ENCODE results near the gene KISS1. TPM values are rescaled to one million over a fixed set of nuclear protein-coding genes. Genes with fewer than 3 reads are reported as not detected.

KISS1 gene
- total RNA-seq, 2 experiments from 2014 or later, result not detected

GRCh38 chr1:204198348-204199340, 2.4 kb upstream of the KISS1 start:
- H3K9me3 Mint-ChIP-seq, result peaks cover 3% of the 10 kb centered on the region
- no peaks in the 10 kb centered on the region for H3K27me3 Mint-ChIP-seq
- no peak overlapping the region for H3K27ac Mint-ChIP-seq
- ChIA-PET CTCF (interaction anchor here (0.7 to 1.6 kb wide), 5 partner anchors 9 to 36 kb away, joined by 3 to 6 read pairs (median 3); no protein-coding TSS in a partner anchor), POLR2A (no interaction called here)
- no peak overlapping the region for H3K4me3 Mint-ChIP-seq
- H3K36me3 Mint-ChIP-seq (ENCODE audit: low read depth), result no peaks in the 10 kb centered on the region
- H3K4me1 Mint-ChIP-seq, result peaks cover 6% of the 10 kb centered on the region
- DNase-seq, result no peak

- Mint-ChIP-seq H3K9me3 (peaks cover 3% of the 10 kb centered on the region), H3K27ac (no peak overlapping the region), H3K4me3 (no peak overlapping the region), H3K36me3 (ENCODE audit: low read depth) (no peaks in the 10 kb centered on the region), H3K27me3 (peaks cover 6% of the 10 kb centered on the region), H3K4me1 (peaks cover 6% of the 10 kb centered on the region)
- no peak for DNase-seq
- ChIA-PET POLR2A (no interaction called here), CTCF (interaction anchor here (1.6 kb wide), 1 partner anchor 10 kb away, joined by 3 read pairs; no protein-coding TSS in a partner anchor)
These were observed 777 bp upstream of the KISS1 start for GRCh38 chr1:204197068-204197467.

GRCh38 chr1:204194771-204195170, 1.5 kb downstream of the KISS1 start:
- DNase-seq, result no peak
- CTCF ChIA-PET, result no interaction called here
- H3K27me3 Mint-ChIP-seq, result peaks cover 18% of the 10 kb centered on the region
- no peaks in the 10 kb centered on the region for H3K36me3 Mint-ChIP-seq (ENCODE audit: low read depth)
- H3K27ac Mint-ChIP-seq, result no peak overlapping the region
- peaks cover 3% of the 10 kb centered on the region for H3K9me3 Mint-ChIP-seq
- H3K4me3 Mint-ChIP-seq, result no peak overlapping the region
- POLR2A ChIA-PET, result no interaction called here
- peaks cover 9% of the 10 kb centered on the region for H3K4me1 Mint-ChIP-seq

DNA sequence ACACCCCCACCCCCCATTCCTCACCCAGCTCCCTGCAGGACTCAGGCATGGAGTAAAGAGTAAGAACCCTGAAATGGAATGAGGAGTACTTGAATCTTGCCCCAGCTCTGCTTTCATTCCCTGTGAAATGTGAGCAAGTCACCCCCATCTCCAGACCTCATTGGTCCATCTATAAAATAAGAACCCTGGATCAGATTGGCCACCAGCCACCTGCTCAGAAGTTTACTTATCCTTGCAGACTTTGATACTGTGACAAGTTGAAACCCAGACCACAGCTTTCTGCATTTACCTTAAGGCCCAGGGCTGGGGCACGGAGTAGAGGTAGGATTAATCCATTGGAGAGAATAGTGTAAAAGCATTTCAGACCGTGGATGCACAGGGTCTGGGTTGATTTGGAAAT, 2.2 kb downstream of the KISS1 start:
- POLR2A ChIA-PET, result no interaction called here
- Mint-ChIP-seq H3K9me3 (peaks cover 3% of the 10 kb centered on the region), H3K27me3 (peaks cover 25% of the 10 kb centered on the region), H3K27ac (no peak overlapping the region), H3K4me1 (peaks cover 12% of the 10 kb centered on the region), H3K36me3 (ENCODE audit: low read depth) (no peaks in the 10 kb centered on the region), H3K4me3 (no peak overlapping the region)
- DNase-seq, result no peak
- CTCF ChIA-PET, result no interaction called here

DNA sequence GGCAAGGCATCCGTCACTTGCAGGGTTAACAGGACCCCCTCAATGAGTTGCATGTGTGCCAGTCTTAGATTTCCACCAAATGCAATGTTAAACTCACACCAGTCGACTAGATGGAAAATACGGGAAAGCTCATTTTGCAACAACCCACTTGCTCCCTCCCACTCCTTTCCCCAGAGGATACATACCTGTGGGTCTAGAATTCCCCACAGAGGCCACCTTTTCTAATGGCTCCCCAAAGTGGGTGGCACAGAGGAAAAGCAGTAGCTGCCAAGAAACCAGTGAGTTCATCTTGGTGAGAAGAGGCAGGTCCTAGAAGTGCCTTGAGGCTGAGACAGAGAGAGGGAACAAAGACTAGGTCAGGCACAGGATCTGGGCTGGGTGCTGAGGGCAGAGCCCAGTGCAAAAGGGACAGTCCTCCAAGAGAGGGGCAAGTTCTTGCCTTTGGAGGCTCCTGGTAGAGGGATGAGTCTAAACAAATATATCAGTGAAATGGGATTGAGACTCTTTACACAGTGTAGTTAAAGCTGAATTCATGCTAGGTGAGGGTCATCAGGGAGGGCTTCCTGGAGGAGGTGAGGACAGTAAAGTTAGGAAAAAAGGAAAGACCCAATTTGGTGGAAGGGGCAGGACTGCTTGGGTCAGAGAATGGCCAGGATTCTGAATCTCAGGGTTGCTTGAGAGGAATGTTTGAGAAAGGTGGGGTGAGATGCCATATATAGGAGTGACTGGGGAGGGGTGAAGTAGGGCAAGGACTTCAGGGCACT, 3.5 kb downstream of the KISS1 start:
- Mint-ChIP-seq H3K4me3 (no peak overlapping the region), H3K9me3 (peaks cover 3% of the 10 kb centered on the region), H3K27me3 (peaks cover 34% of the 10 kb centered on the region), H3K27ac (no peak overlapping the region), H3K36me3 (ENCODE audit: low read depth) (no peaks in the 10 kb centered on the region), H3K4me1 (peaks cover 12% of the 10 kb centered on the region)
- no peak for DNase-seq
- CTCF ChIA-PET, result interaction anchor here (0.9 kb wide), 1 partner anchor 8 kb away, joined by 3 read pairs; no protein-coding TSS in a partner anchor
- POLR2A ChIA-PET, result no interaction called here

DNA sequence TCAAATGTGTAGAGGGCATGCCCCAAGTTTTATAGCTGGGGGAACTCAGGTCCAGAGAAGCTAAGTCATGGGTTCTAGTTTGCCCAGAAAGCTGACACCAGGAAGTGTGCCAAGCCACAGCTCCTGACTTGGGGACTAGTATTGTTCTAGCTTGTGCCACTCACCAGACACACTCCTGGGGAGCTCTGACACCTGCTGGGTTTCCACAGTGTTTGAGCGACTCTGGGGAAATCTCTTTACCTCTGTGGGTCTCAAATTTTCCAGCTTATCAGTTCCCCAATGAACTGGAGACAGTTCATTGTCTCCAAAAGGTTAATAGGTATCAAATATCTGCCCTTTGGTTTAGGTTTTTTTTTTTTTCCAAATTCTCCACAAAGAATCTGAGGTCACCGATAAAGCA, 4.2 kb downstream of the KISS1 start:
- H3K4me1 Mint-ChIP-seq, result peaks cover 12% of the 10 kb centered on the region
- no peak for DNase-seq
- ChIA-PET CTCF (interaction anchor here (0.6 to 0.9 kb wide), 3 partner anchors 9 to 928 kb away, joined by 3 read pairs; no protein-coding TSS in a partner anchor), POLR2A (no interaction called here)
- H3K4me3 Mint-ChIP-seq, result no peak overlapping the region
- H3K9me3 Mint-ChIP-seq, result peaks cover 3% of the 10 kb centered on the region
- no peaks in the 10 kb centered on the region for H3K36me3 Mint-ChIP-seq (ENCODE audit: low read depth)
- peaks cover 40% of the 10 kb centered on the region for H3K27me3 Mint-ChIP-seq
- H3K27ac Mint-ChIP-seq, result no peak overlapping the region

DNA sequence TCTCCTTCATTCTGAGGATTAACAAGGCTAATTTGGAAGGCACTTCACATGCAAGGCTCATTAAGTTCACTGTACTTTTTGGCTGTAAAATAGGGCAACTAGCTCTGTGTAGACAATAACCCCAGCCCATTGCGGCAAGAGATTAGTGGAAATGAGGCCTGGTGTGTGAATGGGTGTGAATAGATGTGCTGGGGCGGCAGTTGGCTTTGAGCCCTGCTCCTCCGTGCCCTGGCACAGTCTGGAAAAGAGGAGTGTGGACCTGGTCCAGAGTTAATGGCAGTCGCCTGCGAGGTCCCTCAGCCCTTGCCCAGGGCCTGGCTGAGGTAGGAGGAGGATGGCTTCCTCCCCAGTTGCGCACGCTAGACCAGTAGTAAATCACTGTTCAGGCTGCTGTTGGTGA, 4.8 kb downstream of the KISS1 start:
- H3K36me3 Mint-ChIP-seq (ENCODE audit: low read depth), result no peaks in the 10 kb centered on the region
- CTCF ChIA-PET, result interaction anchor here (0.7 to 1.5 kb wide), 4 partner anchors 9 to 927 kb away, joined by 3 to 6 read pairs (median 4); no protein-coding TSS in a partner anchor
- no peak for DNase-seq
- H3K27ac Mint-ChIP-seq, result no peak overlapping the region
- H3K4me3 Mint-ChIP-seq, result no peak overlapping the region
- peaks cover 12% of the 10 kb centered on the region for H3K4me1 Mint-ChIP-seq
- POLR2A ChIA-PET, result no interaction called here
- H3K9me3 Mint-ChIP-seq, result peaks cover 3% of the 10 kb centered on the region
- H3K27me3 Mint-ChIP-seq, result peaks cover 42% of the 10 kb centered on the region

DNA sequence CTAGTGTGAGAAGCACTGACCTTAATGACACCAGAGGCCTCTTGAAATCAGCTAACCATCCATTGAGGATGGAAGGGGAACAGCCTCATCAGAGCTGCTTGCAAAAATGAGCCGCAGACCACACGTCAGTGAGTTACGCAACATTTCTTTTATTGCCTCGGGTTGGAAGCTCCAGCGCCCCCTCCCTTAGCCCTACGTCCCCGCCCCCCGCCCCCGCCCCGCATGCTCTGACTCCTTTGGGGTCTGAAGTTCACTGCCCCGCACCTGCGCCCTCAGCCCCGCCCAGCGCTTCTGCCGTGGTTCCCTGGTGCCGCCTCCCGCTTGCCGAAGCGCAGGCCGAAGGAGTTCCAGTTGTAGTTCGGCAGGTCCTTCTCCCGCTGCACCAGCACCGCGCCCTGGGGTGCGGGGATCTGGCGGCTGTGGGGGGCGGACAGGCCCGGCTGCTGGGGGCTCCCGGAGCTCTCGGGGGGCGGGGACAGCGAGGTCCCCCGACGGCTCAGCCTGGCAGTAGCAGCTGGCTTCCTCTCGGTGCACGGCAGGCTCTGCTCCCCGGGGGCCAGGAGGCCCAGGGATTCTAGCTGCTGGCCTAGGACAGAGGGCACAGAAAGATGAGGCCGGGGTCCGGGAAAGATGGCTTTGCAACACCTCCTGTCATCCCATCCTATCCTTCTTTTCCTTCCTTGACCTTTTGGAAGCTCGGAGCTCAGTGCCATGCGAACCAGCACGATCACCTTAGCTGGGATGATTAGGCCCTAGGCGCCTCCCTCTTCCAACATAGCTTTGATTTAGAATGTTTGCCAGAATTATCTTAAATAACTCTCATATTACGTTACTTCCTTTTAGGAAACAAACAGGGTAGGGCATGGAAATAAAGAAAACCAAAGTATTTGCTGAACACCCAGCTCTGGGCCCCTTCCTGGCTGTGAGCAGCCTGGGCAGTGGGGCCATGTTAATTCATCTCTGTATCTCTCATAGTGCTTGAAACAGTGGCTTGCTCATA, 5.8 kb downstream of the KISS1 start:
- Mint-ChIP-seq H3K9me3 (peaks cover 3% of the 10 kb centered on the region), H3K27ac (no peak overlapping the region), H3K36me3 (ENCODE audit: low read depth) (no peaks in the 10 kb centered on the region), H3K4me3 (no peak overlapping the region), H3K27me3 (peaks cover 42% of the 10 kb centered on the region), H3K4me1 (peaks cover 12% of the 10 kb centered on the region)
- no peak for DNase-seq
- ChIA-PET CTCF (interaction anchor here (0.5 to 1.5 kb wide), 6 partner anchors 10 to 884 kb away, joined by 3 to 6 read pairs (median 3); no protein-coding TSS in a partner anchor), POLR2A (no interaction called here)

DNA sequence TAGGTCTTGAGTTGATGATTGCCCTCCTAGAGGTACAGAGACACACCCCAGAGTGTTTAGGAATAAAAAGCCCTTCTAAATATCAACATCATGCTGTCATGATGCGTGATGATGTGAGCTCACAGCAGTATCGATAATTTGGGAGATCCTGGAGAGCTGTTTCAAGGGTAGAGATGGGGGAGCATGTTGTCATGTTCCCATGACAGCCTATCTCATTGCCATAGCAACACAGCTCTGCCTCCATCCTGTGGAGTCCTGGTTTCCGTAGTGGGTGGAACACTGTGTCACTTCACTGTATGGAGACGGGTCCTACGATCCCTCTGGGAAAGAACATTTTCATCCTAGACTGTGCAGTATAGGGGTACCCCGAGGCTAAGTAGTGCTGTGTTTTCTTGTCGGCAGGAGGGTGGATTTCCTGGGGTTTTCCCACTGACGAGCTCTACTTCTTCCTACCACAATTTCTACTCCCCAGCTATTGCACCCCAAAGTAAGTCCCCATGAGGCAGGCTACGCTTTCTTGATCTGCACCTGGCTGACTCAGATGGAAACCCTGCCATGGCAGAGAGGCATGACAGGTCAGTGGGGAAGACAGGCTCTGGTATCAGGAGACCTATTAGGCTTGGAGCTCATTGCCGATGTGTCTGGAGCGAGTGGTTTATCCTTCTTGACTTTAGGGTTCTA, 7.2 kb downstream of the KISS1 start:
- no peak overlapping the region for H3K27ac Mint-ChIP-seq
- no peak overlapping the region for H3K4me3 Mint-ChIP-seq
- H3K27me3 Mint-ChIP-seq, result peaks cover 45% of the 10 kb centered on the region
- no peaks in the 10 kb centered on the region for H3K36me3 Mint-ChIP-seq (ENCODE audit: low read depth)
- peaks cover 6% of the 10 kb centered on the region for H3K4me1 Mint-ChIP-seq
- H3K9me3 Mint-ChIP-seq, result no peaks in the 10 kb centered on the region
- POLR2A ChIA-PET, result no interaction called here
- CTCF ChIA-PET, result interaction anchor here (0.5 to 1.7 kb wide), 6 partner anchors 18 to 71 kb away, joined by 3 to 4 read pairs (median 3); partner anchors contain the start of gene REN
- no peak for DNase-seq

DNA sequence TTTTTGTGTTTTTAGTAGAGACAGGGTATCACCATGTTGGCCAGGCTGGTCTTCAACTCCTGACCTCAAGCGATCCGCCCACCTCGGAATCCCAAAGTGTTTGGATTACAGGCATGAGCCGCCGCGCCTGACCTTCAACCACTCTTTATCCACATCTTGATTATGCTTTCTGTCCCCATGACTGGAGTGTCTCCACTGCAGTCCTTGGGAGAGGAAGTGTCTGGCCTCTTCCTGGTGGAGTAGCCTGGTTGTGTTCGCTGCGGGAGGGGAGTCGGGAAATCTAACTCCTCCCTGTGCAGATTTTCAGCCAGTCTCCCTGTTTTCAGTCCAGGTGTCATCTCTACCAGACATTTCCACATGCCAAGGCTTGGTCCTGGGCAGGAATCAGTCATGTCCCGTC, 9.7 kb downstream of the KISS1 start:
- no peak overlapping the region for H3K27ac Mint-ChIP-seq
- H3K9me3 Mint-ChIP-seq, result no peaks in the 10 kb centered on the region
- peaks cover 39% of the 10 kb centered on the region for H3K27me3 Mint-ChIP-seq
- POLR2A ChIA-PET, result no interaction called here
- H3K4me3 Mint-ChIP-seq, result no peak overlapping the region
- CTCF ChIA-PET, result interaction anchor here (1.2 kb wide), 2 partner anchors 11 to 329 kb away, joined by 3 read pairs; no protein-coding TSS in a partner anchor
- peaks cover 6% of the 10 kb centered on the region for H3K4me1 Mint-ChIP-seq
- H3K36me3 Mint-ChIP-seq (ENCODE audit: low read depth), result no peaks in the 10 kb centered on the region
- DNase-seq, result no peak

DNA sequence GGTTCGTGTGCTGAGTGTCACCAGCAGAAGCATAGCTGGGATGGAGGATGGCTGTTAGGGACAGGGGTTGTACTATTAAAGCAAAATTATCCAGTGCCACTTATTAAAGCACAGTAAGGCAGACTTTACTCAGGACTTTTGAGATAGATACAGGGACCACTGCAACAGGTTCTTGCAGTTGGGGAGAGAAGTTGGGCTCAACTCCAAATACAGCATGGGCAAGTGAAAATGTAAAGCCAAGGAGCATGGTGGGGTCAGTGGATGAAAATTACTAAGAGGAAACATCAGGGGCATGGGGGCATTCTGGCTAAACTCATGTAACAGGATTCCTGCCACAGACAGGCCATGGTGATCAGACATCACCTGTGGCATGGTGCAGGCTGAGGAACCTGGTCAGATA, 15.2 kb downstream of the KISS1 start:
- H3K27me3 Mint-ChIP-seq, result peaks cover 5% of the 10 kb centered on the region
- H3K9me3 Mint-ChIP-seq, result no peaks in the 10 kb centered on the region
- no peak overlapping the region for H3K4me3 Mint-ChIP-seq
- DNase-seq, result no peak
- H3K27ac Mint-ChIP-seq, result no peak overlapping the region
- POLR2A ChIA-PET, result no interaction called here
- CTCF ChIA-PET, result no interaction called here
- no peaks in the 10 kb centered on the region for H3K4me1 Mint-ChIP-seq
- H3K36me3 Mint-ChIP-seq (ENCODE audit: low read depth), result no peaks in the 10 kb centered on the region
